GM21528 (cell line): Measurements from ENCODE around the gene HABP4.

Source experiments
- ATAC-seq: cut with Tn5 transposase; IDR thresholded peaks from one replicate; pipeline ENCODE4 v1.9.1; 2021; ENCODE audit warnings: mild to moderate bottlenecking, moderate library complexity; ENCODE audit not compliant: unreplicated experiment, low FRiP score

HABP4 gene

DNA sequence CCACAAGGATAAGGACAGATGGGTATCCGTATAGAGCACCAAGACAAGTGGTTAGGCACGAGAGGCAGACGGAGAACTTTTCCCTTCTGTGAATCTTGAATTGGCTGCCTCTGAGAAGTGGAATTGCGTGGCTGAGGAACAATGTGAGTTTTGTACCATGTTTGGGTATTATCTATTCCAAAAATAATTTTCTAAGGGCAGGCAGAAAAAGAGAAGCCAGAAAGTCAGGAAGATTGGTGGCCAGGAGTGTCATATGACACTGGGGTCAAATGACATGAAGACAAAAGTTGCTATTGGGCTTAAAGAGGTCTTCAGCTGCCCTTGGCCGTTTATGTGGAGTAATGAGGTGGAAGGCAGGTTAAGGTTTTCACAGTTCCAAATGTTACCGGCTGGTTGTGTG lies 14.5 kb downstream of the HABP4 start:
- ATAC-seq: no peak

- ATAC-seq: no peak
These were observed 17.8 kb downstream of the HABP4 start for GRCh38 chr9:96467784-96468183.

DNA sequence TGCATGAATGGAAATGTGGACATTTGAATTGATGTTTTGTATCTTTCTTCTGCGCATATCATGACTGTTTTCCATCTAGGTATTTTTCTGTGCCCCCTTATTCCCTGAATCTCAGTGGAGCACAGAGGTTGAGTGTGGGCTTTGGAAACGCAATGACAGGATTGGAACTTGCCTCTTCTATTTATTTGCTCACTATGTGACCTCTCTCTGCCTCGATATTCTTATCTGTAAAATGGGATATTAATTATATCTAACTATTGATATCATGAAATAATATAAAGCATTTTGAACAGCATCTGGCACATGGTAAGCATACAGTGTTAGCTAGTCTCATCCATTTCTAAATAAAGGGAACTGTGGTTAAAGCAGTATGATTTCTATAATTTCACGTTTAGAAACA lies 26.0 kb downstream of the HABP4 start:
- ATAC-seq: no peak

GRCh38 chr9:96476591-96476990 lies 26.6 kb downstream of the HABP4 start:
- ATAC-seq: no peak

- peak; percentile 68 for ATAC-seq
These were observed 28.9 kb downstream of the HABP4 start for GRCh38 chr9:96478829-96479371.

DNA sequence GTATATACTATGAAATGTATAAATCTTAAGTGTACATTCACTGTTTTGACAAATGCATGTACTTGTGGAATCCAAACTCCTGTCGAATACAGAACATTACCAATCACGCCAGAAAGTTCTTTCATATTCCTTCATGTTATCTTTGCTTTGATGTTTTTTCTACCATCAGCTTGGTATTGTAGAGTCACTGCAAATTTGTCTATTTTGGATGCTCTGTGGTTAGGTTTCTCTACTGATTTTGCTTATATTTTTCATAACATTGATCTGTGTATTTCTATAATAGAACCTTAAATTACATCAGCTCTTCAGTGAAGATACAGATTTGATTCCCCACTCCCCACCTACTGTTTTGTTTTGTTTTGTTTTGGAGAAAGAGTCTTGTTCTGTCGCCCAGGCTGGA lies 30.8 kb downstream of the HABP4 start:
- no peak for ATAC-seq

- ATAC-seq: no peak
These were observed 32.5 kb downstream of the HABP4 start for GRCh38 chr9:96482476-96482875.

DNA sequence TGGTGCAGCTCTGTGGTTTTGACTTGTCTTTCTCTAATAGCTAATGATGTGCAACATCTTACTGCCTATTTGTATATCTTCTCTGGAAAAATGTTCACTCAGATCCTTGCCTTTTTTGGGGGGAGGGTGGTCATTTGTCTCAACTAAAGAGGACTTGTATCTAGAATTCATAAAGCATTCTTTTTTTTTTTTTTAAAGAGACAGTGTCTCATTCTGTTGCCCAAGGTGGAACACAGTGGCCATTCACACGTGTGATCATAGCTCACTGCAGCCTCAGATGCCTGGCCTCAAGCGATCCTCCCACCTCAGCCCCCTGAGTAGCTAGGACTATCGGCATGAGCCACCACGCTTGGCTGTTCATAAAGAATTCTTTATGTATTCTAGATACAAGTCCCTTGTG lies 33.2 kb downstream of the HABP4 start:
- no peak for ATAC-seq

- ATAC-seq: no peak
These were observed 33.9 kb downstream of the HABP4 start for GRCh38 chr9:96483733-96484390.

DNA sequence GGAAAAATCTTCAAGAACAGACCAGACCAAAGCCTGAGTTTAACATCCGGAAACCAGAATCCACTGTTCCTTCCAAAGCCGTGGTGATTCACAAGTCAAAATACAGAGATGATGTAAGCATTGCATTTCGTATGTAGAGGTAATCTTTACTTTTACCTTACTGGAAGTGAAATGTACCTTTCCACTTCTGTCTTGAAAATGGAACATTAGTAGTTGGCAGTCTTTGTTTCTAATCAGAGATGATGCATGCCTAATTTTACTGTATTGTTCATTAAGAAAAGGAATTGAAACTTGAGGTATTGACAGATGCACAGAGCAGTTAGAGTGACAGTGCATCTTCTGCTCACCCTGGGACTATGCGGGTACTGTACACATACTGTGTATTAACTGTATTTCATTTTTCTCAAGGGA lies 34.6 kb downstream of the HABP4 start:
- ATAC-seq: peak; percentile 91

DNA sequence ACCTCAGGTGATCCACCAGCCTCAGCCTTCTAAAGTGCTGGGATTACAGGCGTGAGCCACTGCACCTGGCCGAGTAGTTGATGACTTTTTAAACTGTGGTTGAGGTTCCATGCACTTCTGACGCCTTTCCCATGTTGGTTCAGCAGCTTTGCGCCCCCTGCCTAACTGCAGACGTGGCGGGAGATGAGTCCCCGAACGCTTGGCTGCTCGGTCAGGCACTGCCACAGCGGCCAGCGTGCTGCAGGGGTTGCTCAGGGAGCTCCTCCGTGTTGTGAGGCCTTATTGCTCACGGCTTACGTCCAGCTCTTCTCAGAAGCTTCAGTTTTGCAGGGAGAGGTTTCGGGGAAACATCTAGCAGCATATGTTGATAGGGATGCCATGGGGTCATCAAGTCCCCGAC lies 35.3 kb downstream of the HABP4 start:
- ATAC-seq: no peak

DNA sequence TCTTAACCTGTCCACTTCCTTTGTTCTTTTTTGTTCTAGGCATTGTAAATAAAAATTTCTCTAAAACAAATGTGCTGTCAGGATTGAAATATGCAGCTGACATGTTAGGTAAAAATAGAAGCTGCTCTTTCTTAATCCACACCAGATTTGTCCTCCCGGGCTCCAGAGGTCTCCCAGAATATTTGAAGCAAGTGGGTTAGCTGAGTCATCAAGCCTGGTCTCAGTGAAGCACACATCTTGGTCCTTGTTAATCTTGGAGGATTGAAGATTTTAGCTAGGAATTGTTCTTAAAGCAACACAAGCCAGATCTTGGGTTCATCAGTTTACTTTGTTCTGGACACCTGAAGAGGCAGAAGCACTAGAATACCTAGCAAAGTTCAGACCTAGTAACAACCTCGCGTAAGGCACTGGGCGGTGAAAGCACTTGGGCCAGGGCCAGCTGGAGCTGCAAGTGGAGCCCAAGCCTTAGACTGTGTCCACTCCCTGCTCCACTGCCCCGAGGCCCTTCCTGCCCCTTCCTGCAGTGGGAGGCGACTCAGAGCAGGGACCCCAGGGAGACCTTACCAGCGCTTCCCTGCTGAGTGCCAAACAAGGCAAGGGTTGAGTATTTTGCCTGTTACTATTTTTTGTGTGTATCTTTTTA lies 36.5 kb downstream of the HABP4 start:
- no peak for ATAC-seq

- ATAC-seq: no peak
These were observed 37.0 kb downstream of the HABP4 start for GRCh38 chr9:96487029-96487396.

GRCh38 chr9:96487949-96488348 lies 38.0 kb downstream of the HABP4 start:
- ATAC-seq: no peak

- no peak for ATAC-seq
These were observed 39.6 kb downstream of the HABP4 start for GRCh38 chr9:96489482-96489979.

GRCh38 chr9:96490534-96491078 lies 40.6 kb downstream of the HABP4 start:
- ATAC-seq: no peak

GRCh38 chr9:96491079-96491879 lies 41.3 kb downstream of the HABP4 start:
- ATAC-seq: no peak

- no peak for ATAC-seq
These were observed 42.0 kb downstream of the HABP4 start for GRCh38 chr9:96491880-96492525.

DNA sequence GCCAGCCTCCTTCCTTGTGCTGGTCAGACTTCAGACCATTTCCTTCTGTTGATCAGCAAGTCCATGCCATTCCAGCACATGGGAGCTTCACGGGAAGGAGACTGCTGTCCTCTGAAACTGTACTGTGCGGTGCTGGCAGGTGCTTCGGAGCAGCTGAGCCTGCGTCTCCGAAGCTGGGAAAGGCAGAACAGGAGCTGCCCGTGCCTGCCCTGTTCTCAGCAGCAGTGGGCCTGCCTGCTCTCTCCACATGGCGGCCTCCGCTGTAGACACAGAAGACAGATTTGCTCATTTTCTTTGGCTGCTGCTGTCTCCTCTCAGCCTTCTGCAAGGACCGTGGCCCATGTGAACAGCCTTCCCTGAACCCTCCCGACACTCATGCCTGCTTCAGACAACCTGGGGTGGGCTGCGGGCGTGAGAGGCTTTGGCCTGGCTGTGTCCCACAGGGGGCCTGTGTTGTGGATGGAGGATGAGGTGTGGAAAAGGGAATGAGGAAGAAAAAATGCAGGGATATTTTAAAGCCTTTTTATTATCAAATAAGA lies 43.1 kb downstream of the HABP4 start:
- no peak for ATAC-seq

GRCh38 chr9:96493757-96494156 lies 43.8 kb downstream of the HABP4 start:
- no peak for ATAC-seq
